WTC11 (cell line): ENCODE measurements around the gene STAT2. TPM values are rescaled to one million over a fixed set of nuclear protein-coding genes. Genes with fewer than 3 reads are reported as not detected.
A peak's percentile ranks its signal among the peaks of the same experiment; 100 is the strongest.

Experiments used
- ATAC-seq: fragments of 200-7000 bp; cut with Tn5 transposase; 2 replicates; pipeline ENCODE4 v1.10.0; 2021; ENCODE audit warnings: mild to moderate bottlenecking, moderate library complexity
- CTCF ChIA-PET: fragments of 300-600 bp; sonication (Branson Sonifier 250); formaldehyde crosslinking; loops from one replicate; lab custom pipeline; 2021; ENCODE audit warnings: antibody characterized with exemption; lab: Charles Lee
- POLR2A ChIA-PET: fragments of 350-600 bp; sonication (Branson Sonifier 250); formaldehyde crosslinking; loops from one replicate; lab custom pipeline; 2021; ENCODE audit warnings: antibody characterized with exemption; lab: Charles Lee
- DNase-seq: peaks from one replicate; pipeline ENCODE4 v3.0.0; 2021; ENCODE audit warnings: low spot score
- H3K27ac Mint-ChIP-seq: 2 replicates; pipeline ENCODE4 v1.8.0; 2021; ENCODE audit warnings: mixed read lengths
- H3K27me3 Mint-ChIP-seq: 2 replicates; pipeline ENCODE4 v1.8.0; 2021; ENCODE audit warnings: low read depth, mild to moderate bottlenecking, moderate library complexity, mixed read lengths
- H3K36me3 Mint-ChIP-seq: 2 replicates; pipeline ENCODE4 v1.8.0; 2021; ENCODE audit warnings: mixed read lengths
- H3K4me1 Mint-ChIP-seq: 2 replicates; pipeline ENCODE4 v1.8.0; 2022; ENCODE audit warnings: mixed read lengths
- H3K4me3 Mint-ChIP-seq: 2 replicates; pipeline ENCODE4 v1.8.0; 2021; ENCODE audit warnings: mild to moderate bottlenecking, moderate library complexity, mixed read lengths
- H3K9me3 Mint-ChIP-seq: 2 replicates; pipeline ENCODE4 v1.8.0; 2021; ENCODE audit warnings: mixed read lengths
- CREM ChIP-seq: sonication (generic); formaldehyde crosslinking; IDR thresholded peaks from 2 replicates; pipeline ENCODE4 v1.8.1; 2022; ENCODE audit warnings: mild to moderate bottlenecking, missing genetic modification reagents, moderate library complexity
- ESRRA ChIP-seq: sonication (generic); formaldehyde crosslinking; IDR thresholded peaks from 2 replicates; pipeline ENCODE4 v1.8.1; 2022; ENCODE audit warnings: mild to moderate bottlenecking, missing genetic modification reagents, borderline replicate concordance
- FOXJ3 ChIP-seq: sonication (generic); formaldehyde crosslinking; IDR thresholded peaks from 2 replicates; pipeline ENCODE4 v1.9.0; 2021; ENCODE audit warnings: missing genetic modification reagents, mild to moderate bottlenecking, borderline replicate concordance
- GABPB1 ChIP-seq: sonication (generic); formaldehyde crosslinking; IDR thresholded peaks from 2 replicates; pipeline ENCODE4 v1.8.1; 2023; ENCODE audit warnings: mild to moderate bottlenecking, missing genetic modification reagents
- GTF2I ChIP-seq: fragments of 250-450 bp; sonication (Bioruptor Pico); conservative IDR thresholded peaks from 2 replicates; pipeline ENCODE4 v1.4.0; 2021; ENCODE audit warnings: mild to moderate bottlenecking
- HMGA2 ChIP-seq: fragments of 250-450 bp; sonication (Bioruptor Pico); IDR thresholded peaks from 2 replicates; pipeline ENCODE4 v1.4.0; 2021; ENCODE audit warnings: mild to moderate bottlenecking, moderate library complexity
- MYBL2 ChIP-seq: sonication (generic); formaldehyde crosslinking; IDR thresholded peaks from 2 replicates; pipeline ENCODE4 v1.8.1; 2023; ENCODE audit warnings: mild to moderate bottlenecking, moderate library complexity, missing genetic modification reagents
- SOX15 ChIP-seq: fragments of 250-450 bp; sonication (Bioruptor Pico); IDR thresholded peaks from 2 replicates; pipeline ENCODE4 v1.9.0; 2021; ENCODE audit warnings: mild to moderate bottlenecking
- TEAD1 ChIP-seq: sonication (generic); formaldehyde crosslinking; IDR thresholded peaks from 2 replicates; pipeline ENCODE4 v1.8.0; 2022; ENCODE audit warnings: mild to moderate bottlenecking, missing genetic modification reagents
- ZBTB21 ChIP-seq: sonication (generic); formaldehyde crosslinking; IDR thresholded peaks from 2 replicates; pipeline ENCODE4 v1.8.1; 2023; ENCODE audit warnings: mild to moderate bottlenecking, missing genetic modification reagents, borderline replicate concordance
- ZNF219 ChIP-seq: sonication (generic); formaldehyde crosslinking; IDR thresholded peaks from 2 replicates; pipeline ENCODE4 v1.8.0; 2023; ENCODE audit warnings: missing genetic modification reagents, mild to moderate bottlenecking, borderline replicate concordance
- ZNF232 ChIP-seq: sonication (generic); formaldehyde crosslinking; IDR thresholded peaks from 2 replicates; pipeline ENCODE4 v1.8.0; 2022; ENCODE audit warnings: mild to moderate bottlenecking, missing genetic modification reagents
- ZNF671 ChIP-seq: fragments of 250-450 bp; sonication (Bioruptor Pico); IDR thresholded peaks from 2 replicates; pipeline ENCODE4 v1.8.0; 2021; ENCODE audit warnings: mild to moderate bottlenecking
- total RNA-seq: library from RNA; stranded (reverse); gene quantifications from 3 replicates; pipeline ENCODE4 v1.2.3, GENCODE V29; 2021
- TF ChIP-seq, protein P1 (sequence below): sonication (generic); formaldehyde crosslinking; IDR thresholded peaks from 2 replicates; pipeline ENCODE4 v1.8.0; 2022; ENCODE audit warnings: missing genetic modification reagents
- TF ChIP-seq, protein P2 (sequence below): sonication (generic); formaldehyde crosslinking; IDR thresholded peaks from 2 replicates; pipeline ENCODE4 v1.8.0; 2022; ENCODE audit warnings: mild to moderate bottlenecking, missing genetic modification reagents
- TF ChIP-seq, protein P3 (sequence below): sonication (generic); formaldehyde crosslinking; conservative IDR thresholded peaks from 2 replicates; pipeline ENCODE4 v1.8.1; 2022; ENCODE audit warnings: mild to moderate bottlenecking, missing genetic modification reagents
- TF ChIP-seq, protein P4 (sequence below): sonication (generic); formaldehyde crosslinking; IDR thresholded peaks from 2 replicates; pipeline ENCODE4 v1.8.1; 2023; ENCODE audit warnings: mild to moderate bottlenecking, missing genetic modification reagents
- TF ChIP-seq, protein P5 (sequence below): sonication (generic); formaldehyde crosslinking; IDR thresholded peaks from 2 replicates; pipeline ENCODE4 v1.8.0; 2022; ENCODE audit warnings: mild to moderate bottlenecking, missing genetic modification reagents
- TF ChIP-seq, protein P6 (sequence below): sonication (generic); formaldehyde crosslinking; IDR thresholded peaks from 2 replicates; pipeline ENCODE4 v1.8.0; 2022; ENCODE audit warnings: mild to moderate bottlenecking, missing genetic modification reagents
- TF ChIP-seq, protein P7 (sequence below): sonication (generic); formaldehyde crosslinking; IDR thresholded peaks from 2 replicates; pipeline ENCODE4 v1.8.1; 2023; ENCODE audit warnings: mild to moderate bottlenecking, missing genetic modification reagents, moderate library complexity
- TF ChIP-seq, protein P8 (sequence below): sonication (generic); formaldehyde crosslinking; IDR thresholded peaks from 2 replicates; pipeline ENCODE4 v1.8.1; 2023; ENCODE audit warnings: mild to moderate bottlenecking, missing genetic modification reagents

STAT2 gene
- total RNA-seq, 1 experiment from 2014 or later, result 54.5 TPM

DNA sequence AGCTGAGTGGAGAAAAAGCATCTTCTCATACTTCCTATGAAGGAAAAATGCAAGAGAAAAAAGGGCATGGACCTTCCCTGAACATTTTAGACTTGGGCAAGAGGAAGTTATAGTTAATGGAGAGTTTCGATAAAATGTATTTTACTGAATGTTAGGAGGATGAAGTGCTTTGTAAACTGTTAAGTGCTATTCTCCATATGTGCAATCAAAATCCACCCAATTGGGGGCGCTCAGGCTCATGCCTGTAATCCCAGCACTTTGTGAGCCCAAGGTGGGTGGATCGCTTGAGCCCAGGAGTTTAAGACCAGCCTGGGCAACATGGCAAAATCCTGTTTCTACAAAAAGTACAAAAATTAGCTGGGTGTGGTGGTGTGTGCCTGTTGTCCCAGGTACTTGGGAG, 42.2 kb downstream of the STAT2 start (continued):
- TF ChIP-seq, protein P1, sequence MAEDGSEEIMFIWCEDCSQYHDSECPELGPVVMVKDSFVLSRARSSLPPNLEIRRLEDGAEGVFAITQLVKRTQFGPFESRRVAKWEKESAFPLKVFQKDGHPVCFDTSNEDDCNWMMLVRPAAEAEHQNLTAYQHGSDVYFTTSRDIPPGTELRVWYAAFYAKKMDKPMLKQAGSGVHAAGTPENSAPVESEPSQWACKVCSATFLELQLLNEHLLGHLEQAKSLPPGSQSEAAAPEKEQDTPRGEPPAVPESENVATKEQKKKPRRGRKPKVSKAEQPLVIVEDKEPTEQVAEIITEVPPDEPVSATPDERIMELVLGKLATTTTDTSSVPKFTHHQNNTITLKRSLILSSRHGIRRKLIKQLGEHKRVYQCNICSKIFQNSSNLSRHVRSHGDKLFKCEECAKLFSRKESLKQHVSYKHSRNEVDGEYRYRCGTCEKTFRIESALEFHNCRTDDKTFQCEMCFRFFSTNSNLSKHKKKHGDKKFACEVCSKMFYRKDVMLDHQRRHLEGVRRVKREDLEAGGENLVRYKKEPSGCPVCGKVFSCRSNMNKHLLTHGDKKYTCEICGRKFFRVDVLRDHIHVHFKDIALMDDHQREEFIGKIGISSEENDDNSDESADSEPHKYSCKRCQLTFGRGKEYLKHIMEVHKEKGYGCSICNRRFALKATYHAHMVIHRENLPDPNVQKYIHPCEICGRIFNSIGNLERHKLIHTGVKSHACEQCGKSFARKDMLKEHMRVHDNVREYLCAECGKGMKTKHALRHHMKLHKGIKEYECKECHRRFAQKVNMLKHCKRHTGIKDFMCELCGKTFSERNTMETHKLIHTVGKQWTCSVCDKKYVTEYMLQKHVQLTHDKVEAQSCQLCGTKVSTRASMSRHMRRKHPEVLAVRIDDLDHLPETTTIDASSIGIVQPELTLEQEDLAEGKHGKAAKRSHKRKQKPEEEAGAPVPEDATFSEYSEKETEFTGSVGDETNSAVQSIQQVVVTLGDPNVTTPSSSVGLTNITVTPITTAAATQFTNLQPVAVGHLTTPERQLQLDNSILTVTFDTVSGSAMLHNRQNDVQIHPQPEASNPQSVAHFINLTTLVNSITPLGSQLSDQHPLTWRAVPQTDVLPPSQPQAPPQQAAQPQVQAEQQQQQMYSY (CRISPR knock-in tag), result no peak

DNA sequence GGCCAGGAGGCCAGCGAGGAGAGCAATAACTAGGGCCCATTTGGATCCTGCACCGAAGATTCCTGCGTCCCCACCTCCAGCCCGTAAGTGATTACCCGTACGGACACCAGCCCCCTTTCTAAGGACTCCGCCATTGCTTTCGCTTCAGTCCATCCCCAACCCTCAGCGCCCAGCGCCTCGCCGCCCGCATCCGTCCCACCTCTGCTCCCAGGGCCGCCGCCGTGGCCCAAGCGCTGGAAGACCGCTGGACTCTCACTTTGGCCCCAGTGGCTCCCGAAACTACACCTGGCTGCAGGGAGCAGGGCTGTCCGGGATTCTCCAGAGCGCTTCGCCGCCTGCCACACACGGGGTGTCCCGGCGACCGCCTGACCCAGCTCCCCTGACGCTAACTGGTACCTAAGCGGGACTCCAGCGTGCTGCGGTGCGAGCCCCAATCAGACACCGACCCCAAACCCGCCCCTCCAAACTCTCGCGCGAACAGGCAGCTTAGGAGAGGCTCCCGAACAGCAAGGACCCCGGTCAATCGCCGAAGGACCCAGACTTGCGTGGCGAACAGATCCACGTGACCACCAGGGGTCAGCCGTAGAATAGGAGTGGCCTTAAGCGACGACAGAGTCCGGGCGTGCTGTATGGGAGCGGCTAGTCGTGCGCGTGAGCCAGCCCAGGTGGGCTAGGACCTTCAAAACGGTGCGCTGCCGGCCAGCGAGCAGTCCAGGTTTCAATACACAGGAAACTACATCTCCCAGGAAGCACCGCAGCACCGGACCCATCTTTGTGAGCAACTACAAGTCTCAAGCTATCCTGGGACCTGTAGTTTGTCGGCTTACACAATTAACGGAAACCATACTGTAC, 44.1 kb downstream of the STAT2 start, which contains the start of gene CNPY2:
CNPY2 (minus strand) TSS at position 367 of the 852 bp plus-strand sequence. CDS start 771 bp downstream, outside the sequence.
- ATAC-seq (peak; percentile 94), DNase-seq (peak; percentile 97)
- Mint-ChIP-seq H3K27me3 (no peaks in the 10 kb centered on the region), H3K36me3 (peaks cover 24% of the 10 kb centered on the region), H3K9me3 (no peaks in the 10 kb centered on the region), H3K27ac (peak within 1 kb of the TSS; percentile 99), H3K4me1 (peaks cover 8% of the 10 kb centered on the region), H3K4me3 (peak within 1 kb of the TSS; percentile 98)
- CTCF ChIA-PET, result interaction anchor here (0.6 to 4.5 kb wide), 27 partner anchors 15 to 321 kb away, joined by 3 to 59 read pairs (median 5); partner anchors contain the start of genes COQ10A, CS, IL23A and PA2G4
- POLR2A ChIA-PET, result interaction anchor here (0.5 to 2.5 kb wide), 22 partner anchors 11 to 364 kb away, joined by 3 to 24 read pairs (median 4); partner anchors contain the start of genes ESYT1, IL23A, PA2G4 and RNF41
- TF ChIP-seq TEAD1 (CRISPR knock-in tag), result 0 out of 2 replicates have a peak, but pooled peaks have one; percentile 41
- no peak for TF ChIP-seq FOXJ3 (CRISPR knock-in tag)
- TF ChIP-seq ZNF219 (CRISPR knock-in tag), result no peak
- no peak for TF ChIP-seq HMGA2 (CRISPR knock-in tag)
- TF ChIP-seq ZNF671 (CRISPR knock-in tag), result no peak
- TF ChIP-seq, protein P2, sequence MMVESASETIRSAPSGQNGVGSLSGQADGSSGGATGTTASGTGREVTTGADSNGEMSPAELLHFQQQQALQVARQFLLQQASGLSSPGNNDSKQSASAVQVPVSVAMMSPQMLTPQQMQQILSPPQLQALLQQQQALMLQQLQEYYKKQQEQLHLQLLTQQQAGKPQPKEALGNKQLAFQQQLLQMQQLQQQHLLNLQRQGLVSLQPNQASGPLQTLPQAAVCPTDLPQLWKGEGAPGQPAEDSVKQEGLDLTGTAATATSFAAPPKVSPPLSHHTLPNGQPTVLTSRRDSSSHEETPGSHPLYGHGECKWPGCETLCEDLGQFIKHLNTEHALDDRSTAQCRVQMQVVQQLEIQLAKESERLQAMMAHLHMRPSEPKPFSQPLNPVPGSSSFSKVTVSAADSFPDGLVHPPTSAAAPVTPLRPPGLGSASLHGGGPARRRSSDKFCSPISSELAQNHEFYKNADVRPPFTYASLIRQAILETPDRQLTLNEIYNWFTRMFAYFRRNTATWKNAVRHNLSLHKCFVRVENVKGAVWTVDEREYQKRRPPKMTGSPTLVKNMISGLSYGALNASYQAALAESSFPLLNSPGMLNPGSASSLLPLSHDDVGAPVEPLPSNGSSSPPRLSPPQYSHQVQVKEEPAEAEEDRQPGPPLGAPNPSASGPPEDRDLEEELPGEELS (CRISPR knock-in tag), result peak; percentile 31; the same call in 1 of the 2 replicates
- TF ChIP-seq, protein P3, sequence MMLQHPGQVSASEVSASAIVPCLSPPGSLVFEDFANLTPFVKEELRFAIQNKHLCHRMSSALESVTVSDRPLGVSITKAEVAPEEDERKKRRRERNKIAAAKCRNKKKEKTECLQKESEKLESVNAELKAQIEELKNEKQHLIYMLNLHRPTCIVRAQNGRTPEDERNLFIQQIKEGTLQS, result no peak
- TF ChIP-seq, protein P4, sequence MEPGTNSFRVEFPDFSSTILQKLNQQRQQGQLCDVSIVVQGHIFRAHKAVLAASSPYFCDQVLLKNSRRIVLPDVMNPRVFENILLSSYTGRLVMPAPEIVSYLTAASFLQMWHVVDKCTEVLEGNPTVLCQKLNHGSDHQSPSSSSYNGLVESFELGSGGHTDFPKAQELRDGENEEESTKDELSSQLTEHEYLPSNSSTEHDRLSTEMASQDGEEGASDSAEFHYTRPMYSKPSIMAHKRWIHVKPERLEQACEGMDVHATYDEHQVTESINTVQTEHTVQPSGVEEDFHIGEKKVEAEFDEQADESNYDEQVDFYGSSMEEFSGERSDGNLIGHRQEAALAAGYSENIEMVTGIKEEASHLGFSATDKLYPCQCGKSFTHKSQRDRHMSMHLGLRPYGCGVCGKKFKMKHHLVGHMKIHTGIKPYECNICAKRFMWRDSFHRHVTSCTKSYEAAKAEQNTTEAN (CRISPR knock-in tag), result no peak; the same call in 1 of the 2 replicates
- TF ChIP-seq GTF2I, result no peak
- TF ChIP-seq, protein P5, sequence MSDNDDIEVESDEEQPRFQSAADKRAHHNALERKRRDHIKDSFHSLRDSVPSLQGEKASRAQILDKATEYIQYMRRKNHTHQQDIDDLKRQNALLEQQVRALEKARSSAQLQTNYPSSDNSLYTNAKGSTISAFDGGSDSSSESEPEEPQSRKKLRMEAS (CRISPR knock-in tag), result peak; percentile 92
- peak; percentile 70 for TF ChIP-seq MYBL2 (CRISPR knock-in tag)
- peak; percentile 64 for TF ChIP-seq GABPB1
- TF ChIP-seq, protein P6, sequence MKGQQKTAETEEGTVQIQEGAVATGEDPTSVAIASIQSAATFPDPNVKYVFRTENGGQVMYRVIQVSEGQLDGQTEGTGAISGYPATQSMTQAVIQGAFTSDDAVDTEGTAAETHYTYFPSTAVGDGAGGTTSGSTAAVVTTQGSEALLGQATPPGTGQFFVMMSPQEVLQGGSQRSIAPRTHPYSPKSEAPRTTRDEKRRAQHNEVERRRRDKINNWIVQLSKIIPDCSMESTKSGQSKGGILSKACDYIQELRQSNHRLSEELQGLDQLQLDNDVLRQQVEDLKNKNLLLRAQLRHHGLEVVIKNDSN, result peak; percentile 90
- TF ChIP-seq ZBTB21, result no peak
- TF ChIP-seq ZNF232 (CRISPR knock-in tag), result 0 out of 2 replicates have a peak, but pooled peaks have one; percentile 42
- TF ChIP-seq SOX15, result no peak
- TF ChIP-seq, protein P7, sequence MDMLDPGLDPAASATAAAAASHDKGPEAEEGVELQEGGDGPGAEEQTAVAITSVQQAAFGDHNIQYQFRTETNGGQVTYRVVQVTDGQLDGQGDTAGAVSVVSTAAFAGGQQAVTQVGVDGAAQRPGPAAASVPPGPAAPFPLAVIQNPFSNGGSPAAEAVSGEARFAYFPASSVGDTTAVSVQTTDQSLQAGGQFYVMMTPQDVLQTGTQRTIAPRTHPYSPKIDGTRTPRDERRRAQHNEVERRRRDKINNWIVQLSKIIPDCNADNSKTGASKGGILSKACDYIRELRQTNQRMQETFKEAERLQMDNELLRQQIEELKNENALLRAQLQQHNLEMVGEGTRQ (CRISPR knock-in tag), result peak; percentile 90
- TF ChIP-seq CREM (CRISPR knock-in tag), result peak; percentile 71
- 0 out of 2 replicates have a peak, but pooled peaks have one; percentile 40 for TF ChIP-seq ESRRA (CRISPR knock-in tag)
- TF ChIP-seq, protein P8, sequence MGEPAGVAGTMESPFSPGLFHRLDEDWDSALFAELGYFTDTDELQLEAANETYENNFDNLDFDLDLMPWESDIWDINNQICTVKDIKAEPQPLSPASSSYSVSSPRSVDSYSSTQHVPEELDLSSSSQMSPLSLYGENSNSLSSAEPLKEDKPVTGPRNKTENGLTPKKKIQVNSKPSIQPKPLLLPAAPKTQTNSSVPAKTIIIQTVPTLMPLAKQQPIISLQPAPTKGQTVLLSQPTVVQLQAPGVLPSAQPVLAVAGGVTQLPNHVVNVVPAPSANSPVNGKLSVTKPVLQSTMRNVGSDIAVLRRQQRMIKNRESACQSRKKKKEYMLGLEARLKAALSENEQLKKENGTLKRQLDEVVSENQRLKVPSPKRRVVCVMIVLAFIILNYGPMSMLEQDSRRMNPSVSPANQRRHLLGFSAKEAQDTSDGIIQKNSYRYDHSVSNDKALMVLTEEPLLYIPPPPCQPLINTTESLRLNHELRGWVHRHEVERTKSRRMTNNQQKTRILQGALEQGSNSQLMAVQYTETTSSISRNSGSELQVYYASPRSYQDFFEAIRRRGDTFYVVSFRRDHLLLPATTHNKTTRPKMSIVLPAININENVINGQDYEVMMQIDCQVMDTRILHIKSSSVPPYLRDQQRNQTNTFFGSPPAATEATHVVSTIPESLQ (CRISPR knock-in tag), result no peak
